SK-N-SH (cell line): Measurements from ENCODE around the gene HPS6. TPM values are rescaled to one million over a fixed set of nuclear protein-coding genes. Genes with fewer than 3 reads are reported as not detected.

Experiments
- CTCF ChIA-PET: fragments of 300-600, 350-600 bp; formaldehyde crosslinking; extraction: SDS; loops from one replicate; lab custom pipeline; 2021; lab: Yijun Ruan, JAX
- POLR2A ChIA-PET: fragments of 350-600 bp; sonication (Branson Sonifier 250); formaldehyde crosslinking; extraction: SDS; loops from one replicate; lab custom pipeline; 2020; ENCODE audit warnings: antibody characterized with exemption, inconsistent platforms; lab: Yijun Ruan, JAX
- DNase-seq: peaks from one replicate; pipeline ENCODE4 v3.0.0; 2012
- H2AFZ ChIP-seq: fragments of 200-600 bp; sonication (generic); 2 replicates; pipeline ENCODE4 v1.8.1; 2016; ENCODE audit warnings: antibody characterized with exemption, mild to moderate bottlenecking, low read depth
- H3F3A ChIP-seq: fragments of 200-600 bp; sonication (generic); replicated peaks from 2 replicates; pipeline ENCODE3; 2016; ENCODE audit warnings: antibody characterized with exemption, mild to moderate bottlenecking; ENCODE audit not compliant: insufficient read depth
- H3K27ac ChIP-seq, 2 experiments: fragments of 200-500 bp in 1 of 2; fragments of 200-600 bp in 1 of 2; sonication (Bioruptor generic) in 1 of 2; sonication (generic), shearing (Covaris generic) in 1 of 2; 2 replicates each; pipeline versions ENCODE4 v1.5.1 to v1.6.1; 2014 to 2016; ENCODE audit warnings: low read depth in 2 of 2, inconsistent platforms in 1 of 2, low read length in 1 of 2, mild to moderate bottlenecking in 1 of 2, mixed read lengths in 1 of 2
- H3K27me3 ChIP-seq: fragments of 200-600 bp; sonication (generic), shearing (Covaris generic); 2 replicates; pipeline ENCODE4 v1.6.1; 2016; ENCODE audit warnings: mixed run types; ENCODE audit not compliant: insufficient read depth
- H3K36me3 ChIP-seq, 2 experiments: fragments of 200-500 bp in 1 of 2; fragments of 200-600 bp in 1 of 2; sonication (Bioruptor generic) in 1 of 2; sonication (generic) in 1 of 2; replicated peaks in 1 of 2; 2 replicates each; pipeline versions ENCODE3 to v1.5.1; 2014 to 2016; ENCODE audit warnings: low read length in 1 of 2, mild to moderate bottlenecking in 1 of 2; ENCODE audit not compliant: insufficient read depth in 2 of 2, control insufficient read depth in 1 of 2
- H3K4me1 ChIP-seq, 2 experiments: fragments of 200-500 bp in 1 of 2; fragments of 200-600 bp in 1 of 2; sonication (Bioruptor generic) in 1 of 2; sonication (generic), shearing (Covaris generic) in 1 of 2; 2 replicates each; pipeline versions ENCODE4 v1.5.1 to v1.6.1; 2014 to 2016; ENCODE audit warnings: low read depth in 1 of 2, low read length in 1 of 2, mixed run types in 1 of 2; ENCODE audit not compliant: insufficient read depth in 2 of 2, control insufficient read depth in 1 of 2
- H3K4me2 ChIP-seq: fragments of 200-600 bp; sonication (generic), shearing (Covaris generic); 2 replicates; pipeline ENCODE4 v1.6.1; 2017; ENCODE audit warnings: mixed run types
- H3K4me3 ChIP-seq, 2 experiments: fragments of 200-500 bp in 1 of 2; fragments of 200-600 bp in 1 of 2; sonication (Bioruptor generic) in 1 of 2; sonication (generic), shearing (Covaris generic) in 1 of 2; 2 replicates each; pipeline versions ENCODE4 v1.5.1 to v1.8.1; 2014 to 2016; ENCODE audit warnings: low read depth in 2 of 2, inconsistent platforms in 1 of 2, low read length in 1 of 2, mild to moderate bottlenecking in 1 of 2, mixed read lengths in 1 of 2, moderate library complexity in 1 of 2
- H3K79me2 ChIP-seq: fragments of 200-600 bp; sonication (generic); 2 replicates; pipeline ENCODE4 v1.8.1; 2017; ENCODE audit warnings: mild to moderate bottlenecking; ENCODE audit not compliant: insufficient read depth
- H3K9ac ChIP-seq: fragments of 200-600 bp; sonication (generic); 2 replicates; pipeline ENCODE4 v1.6.1; 2017; ENCODE audit warnings: mixed run types
- H3K9me2 ChIP-seq: fragments of 200-600 bp; sonication (generic); 2 replicates; pipeline ENCODE4 v1.6.1; 2017; ENCODE audit warnings: mixed run types
- H3K9me3 ChIP-seq: fragments of 200-600 bp; sonication (generic); 2 replicates; pipeline ENCODE4 v1.6.1; 2017; ENCODE audit warnings: mixed run types, mild to moderate bottlenecking, moderate library complexity
- H4K20me1 ChIP-seq: fragments of 200-600 bp; sonication (generic); 2 replicates; pipeline ENCODE4 v1.6.1; 2017; ENCODE audit warnings: mild to moderate bottlenecking, mixed run types; ENCODE audit not compliant: insufficient read depth
- FOXJ3 ChIP-seq: sonication (generic); formaldehyde crosslinking; IDR thresholded peaks from 2 replicates; pipeline ENCODE4 v1.5.1; 2020; ENCODE audit warnings: mild to moderate bottlenecking, missing genetic modification reagents
- IRF3 ChIP-seq: fragments of 150-350 bp; IDR thresholded peaks from 2 replicates; pipeline ENCODE4 v1.6.1; 2016; ENCODE audit warnings: mild to moderate bottlenecking, low read depth, low read length
- PBX3 ChIP-seq: IDR thresholded peaks from 2 replicates; pipeline ENCODE4; 2012
- POLR2AphosphoS5 ChIP-seq: IDR thresholded peaks from 2 replicates; pipeline ENCODE4 v1.6.1; 2012; ENCODE audit warnings: low read depth, low read length
- RFX5 ChIP-seq: IDR thresholded peaks from 2 replicates; pipeline ENCODE4 v1.6.1; 2012; ENCODE audit warnings: mild to moderate bottlenecking, improper control_type of control experiment, low read length
- SIN3A ChIP-seq: IDR thresholded peaks from 2 replicates; pipeline ENCODE4 v1.6.1; 2012; ENCODE audit warnings: low read depth, mild to moderate bottlenecking, low read length, moderate library complexity, borderline replicate concordance
- SMC3 ChIP-seq: IDR thresholded peaks from 2 replicates; pipeline ENCODE4 v1.6.1; 2012; ENCODE audit warnings: low read depth, low read length, improper control_type of control experiment
- TAF1 ChIP-seq: IDR thresholded peaks from 2 replicates; pipeline ENCODE4 v1.6.1; 2012; ENCODE audit warnings: low read depth, mild to moderate bottlenecking, low read length, moderate library complexity, borderline replicate concordance
- YY1 ChIP-seq: IDR thresholded peaks from 2 replicates; pipeline ENCODE4 v1.4.0; 2012; ENCODE audit warnings: low read depth, mild to moderate bottlenecking
- WGBS: methylation state at CpG from one replicate; pipeline ENCODE4 v1.1.6; 2017; ENCODE audit warnings: low lambda C conversion rate; 5-methylcytosine and 5-hydroxymethylcytosine counted together
- polyA plus RNA-seq, 3 experiments: library from polyadenylated mRNA; depleted of rRNA; stranded (reverse); fragments of >200 nt; gene quantifications; 2 replicates each; pipeline ENCODE4 v1.2.3, GENCODE V29; 2012
- TF ChIP-seq, protein P1 (sequence below): IDR thresholded peaks from 2 replicates; pipeline ENCODE4 v1.4.0; 2012; ENCODE audit warnings: low read depth, borderline replicate concordance

The HPS6 gene
- polyA plus RNA-seq, 1 of the 3 experiments (the other 2 are of a cell fraction): 7.8 TPM

DNA sequence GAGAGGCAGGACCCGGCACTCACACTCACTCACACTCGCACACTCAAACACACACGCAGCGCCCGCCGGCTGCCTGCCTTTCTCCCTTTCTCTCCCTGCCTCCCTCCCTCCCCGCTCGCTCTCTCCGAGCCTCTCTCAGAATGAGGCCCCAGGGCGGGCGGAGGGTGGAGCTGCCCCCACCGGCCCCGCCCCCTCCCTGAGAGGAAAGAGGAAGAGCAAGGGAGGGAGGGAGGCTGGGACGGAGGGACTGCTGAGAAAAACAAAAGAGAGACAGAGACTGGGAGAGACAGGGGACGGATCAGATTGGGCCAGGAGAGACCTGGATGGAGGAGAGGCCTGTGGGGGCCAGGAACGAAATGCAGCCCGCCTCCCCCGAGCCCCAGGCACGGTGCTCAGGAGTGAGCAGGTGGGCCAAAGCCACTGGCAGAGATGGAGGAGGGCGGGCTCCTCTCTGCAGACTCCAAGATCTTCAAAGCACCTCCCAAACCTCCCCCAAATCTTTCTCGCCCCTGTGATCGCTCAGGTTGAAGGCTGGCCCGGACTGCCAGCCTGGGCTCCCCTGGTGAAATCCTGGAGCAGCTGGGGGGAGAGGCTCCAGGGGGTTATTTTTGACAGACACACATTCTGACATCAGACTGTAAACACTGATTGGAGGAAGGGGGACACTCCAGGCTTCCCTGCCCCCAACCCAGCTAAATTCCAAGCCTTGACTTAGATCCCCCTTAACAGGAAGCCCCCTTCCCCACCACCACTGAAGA lies 49.9 kb downstream of the HPS6 start:
- DNase-seq: peak; percentile 88
- ChIA-PET CTCF (no interaction called here), POLR2A (interaction anchor here (1.0 kb wide), 1 partner anchor 63 kb away, joined by 3 read pairs; no protein-coding TSS in a partner anchor)
- H3K9me3 ChIP-seq: no peaks in the 10 kb centered on the region
- no peaks in the 10 kb centered on the region for H3K27me3 ChIP-seq
- H3K9me2 ChIP-seq: no peaks in the 10 kb centered on the region
- peaks cover 17% of the 10 kb centered on the region for H3F3A ChIP-seq
- peak overlapping the region; percentile 86 to 95 for H3K27ac ChIP-seq
- peaks cover 86% of the 10 kb centered on the region for H3K79me2 ChIP-seq
- no peak; the same call in 1 of the 2 replicates for TF ChIP-seq YY1
- TF ChIP-seq, protein P1, sequence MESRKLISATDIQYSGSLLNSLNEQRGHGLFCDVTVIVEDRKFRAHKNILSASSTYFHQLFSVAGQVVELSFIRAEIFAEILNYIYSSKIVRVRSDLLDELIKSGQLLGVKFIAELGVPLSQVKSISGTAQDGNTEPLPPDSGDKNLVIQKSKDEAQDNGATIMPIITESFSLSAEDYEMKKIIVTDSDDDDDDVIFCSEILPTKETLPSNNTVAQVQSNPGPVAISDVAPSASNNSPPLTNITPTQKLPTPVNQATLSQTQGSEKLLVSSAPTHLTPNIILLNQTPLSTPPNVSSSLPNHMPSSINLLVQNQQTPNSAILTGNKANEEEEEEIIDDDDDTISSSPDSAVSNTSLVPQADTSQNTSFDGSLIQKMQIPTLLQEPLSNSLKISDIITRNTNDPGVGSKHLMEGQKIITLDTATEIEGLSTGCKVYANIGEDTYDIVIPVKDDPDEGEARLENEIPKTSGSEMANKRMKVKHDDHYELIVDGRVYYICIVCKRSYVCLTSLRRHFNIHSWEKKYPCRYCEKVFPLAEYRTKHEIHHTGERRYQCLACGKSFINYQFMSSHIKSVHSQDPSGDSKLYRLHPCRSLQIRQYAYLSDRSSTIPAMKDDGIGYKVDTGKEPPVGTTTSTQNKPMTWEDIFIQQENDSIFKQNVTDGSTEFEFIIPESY: no peak
- TF ChIP-seq SIN3A: 0 out of 2 replicates have a peak, but pooled peaks have one; percentile 67
- 0 out of 2 replicates have a peak, but pooled peaks have one; percentile 7 for TF ChIP-seq PBX3
- TF ChIP-seq POLR2AphosphoS5: peak; percentile 93
- peak; percentile 91 for TF ChIP-seq TAF1
- 0 out of 2 replicates have a peak, but pooled peaks have one; percentile 23 for TF ChIP-seq FOXJ3
- TF ChIP-seq, all 33 proteins: peak for 5
- peak overlapping the region; percentile 67 to 72 for H3K4me3 ChIP-seq
- H3K36me3 ChIP-seq: peaks cover 16 to 22% of the 10 kb centered on the region in 2 experiments
- H4K20me1 ChIP-seq: peaks cover 42% of the 10 kb centered on the region
- peaks cover 41 to 53% of the 10 kb centered on the region in 2 experiments for H3K4me1 ChIP-seq
- H3K4me2 ChIP-seq: peak overlapping the region; percentile 94
- no peak overlapping the region for H2AFZ ChIP-seq
- peak overlapping the region; percentile 58; the same call in 1 of the 2 replicates for H3K9ac ChIP-seq
- 3% methylated on average over 20 of the region's 23 CpGs for WGBS

DNA sequence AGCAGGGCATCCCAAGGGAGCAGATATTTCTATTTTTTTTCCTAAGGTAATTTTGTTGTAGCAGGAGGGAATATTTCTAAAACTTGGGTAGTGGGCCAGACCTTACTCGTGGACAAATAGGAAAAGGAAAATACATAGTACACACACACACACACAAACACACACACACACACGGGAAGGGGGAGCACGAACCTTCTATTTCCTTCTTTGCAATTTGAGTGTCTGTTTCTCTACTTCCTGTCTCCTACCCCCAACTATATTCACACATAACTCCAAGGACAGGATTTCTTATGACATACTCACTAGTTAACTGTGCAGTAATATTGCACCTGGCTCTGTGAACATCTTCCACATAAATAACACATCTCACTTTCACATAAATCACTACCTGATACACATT lies 50.6 kb downstream of the HPS6 start:
- Histone ChIP-seq H3K9me3 (no peaks in the 10 kb centered on the region), H3K27me3 (no peaks in the 10 kb centered on the region), H3K4me3 (peak overlapping the region in 1 of 2 experiments; percentile 67; a peak in 1 of 4 replicates), H3K9me2 (no peaks in the 10 kb centered on the region), H3F3A (peaks cover 17% of the 10 kb centered on the region), H4K20me1 (peaks cover 34% of the 10 kb centered on the region), H2AFZ (no peak overlapping the region), H3K36me3 (peaks cover 9 to 15% of the 10 kb centered on the region in 2 experiments), H3K4me1 (peaks cover 41 to 53% of the 10 kb centered on the region in 2 experiments), H3K4me2 (peak overlapping the region; percentile 94), H3K27ac (peak overlapping the region; percentile 86 to 95), H3K79me2 (peaks cover 91% of the 10 kb centered on the region), H3K9ac (no peak overlapping the region)
- CTCF ChIA-PET: interaction anchor here (2.3 kb wide), 1 partner anchor 43 kb away, joined by 10 read pairs; no protein-coding TSS in a partner anchor
- 23% methylated on average over 3 of the region's 3 CpGs for WGBS
- no peak for DNase-seq
- TF ChIP-seq RFX5: no peak
- TF ChIP-seq YY1: no peak
- TF ChIP-seq IRF3: no peak
- TF ChIP-seq SMC3: no peak
- no peak for TF ChIP-seq TAF1
- POLR2A ChIA-PET: no interaction called here
